Keratinocyte (primary cell): ENCODE measurements around the gene TLR1.

Experiments
- EZH2 ChIP-seq: IDR thresholded peaks from one replicate; pipeline ENCODE4 v1.6.1; 2012; ENCODE audit warnings: inconsistent platforms, mild to moderate bottlenecking, low read length, moderate library complexity
- TF ChIP-seq, protein P1 (sequence below), 3 experiments: IDR thresholded peaks in 1 of 3; conservative IDR thresholded peaks in 1 of 3; optimal IDR thresholded peaks in 1 of 3; 2 replicates in 2 of 3; 3 replicates in 1 of 3; pipeline versions ENCODE3 to v1.5.1; 2011; ENCODE audit warnings: low read length in 3 of 3, mild to moderate bottlenecking in 3 of 3, moderate library complexity in 2 of 3, control low read depth in 1 of 3, inconsistent platforms in 1 of 3; ENCODE audit not compliant: insufficient read depth in 2 of 3; ENCODE audit errors: extremely low read depth in 1 of 3

DNA sequence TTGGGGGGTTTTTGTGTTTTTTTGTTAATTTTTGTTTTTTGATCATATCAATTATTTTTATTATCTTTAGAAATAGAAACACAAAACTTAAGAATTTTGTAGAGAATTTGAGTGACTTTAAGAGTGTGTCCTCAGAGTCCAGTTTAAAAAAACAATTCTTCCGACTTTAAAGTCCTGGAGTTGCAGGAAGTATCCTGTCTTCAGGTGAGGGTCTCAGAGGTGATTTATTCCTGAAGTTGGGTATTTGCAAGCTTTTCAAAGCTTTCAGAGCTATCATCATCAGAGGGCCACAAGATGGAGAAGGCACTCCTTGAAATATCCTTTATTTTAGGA, 44.8 kb downstream of the TLR1 start:
- TF ChIP-seq, protein P1, sequence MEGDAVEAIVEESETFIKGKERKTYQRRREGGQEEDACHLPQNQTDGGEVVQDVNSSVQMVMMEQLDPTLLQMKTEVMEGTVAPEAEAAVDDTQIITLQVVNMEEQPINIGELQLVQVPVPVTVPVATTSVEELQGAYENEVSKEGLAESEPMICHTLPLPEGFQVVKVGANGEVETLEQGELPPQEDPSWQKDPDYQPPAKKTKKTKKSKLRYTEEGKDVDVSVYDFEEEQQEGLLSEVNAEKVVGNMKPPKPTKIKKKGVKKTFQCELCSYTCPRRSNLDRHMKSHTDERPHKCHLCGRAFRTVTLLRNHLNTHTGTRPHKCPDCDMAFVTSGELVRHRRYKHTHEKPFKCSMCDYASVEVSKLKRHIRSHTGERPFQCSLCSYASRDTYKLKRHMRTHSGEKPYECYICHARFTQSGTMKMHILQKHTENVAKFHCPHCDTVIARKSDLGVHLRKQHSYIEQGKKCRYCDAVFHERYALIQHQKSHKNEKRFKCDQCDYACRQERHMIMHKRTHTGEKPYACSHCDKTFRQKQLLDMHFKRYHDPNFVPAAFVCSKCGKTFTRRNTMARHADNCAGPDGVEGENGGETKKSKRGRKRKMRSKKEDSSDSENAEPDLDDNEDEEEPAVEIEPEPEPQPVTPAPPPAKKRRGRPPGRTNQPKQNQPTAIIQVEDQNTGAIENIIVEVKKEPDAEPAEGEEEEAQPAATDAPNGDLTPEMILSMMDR (optimal IDR thresholded peaks at IDR 0.05 in 1 of 3, IDR thresholded peaks at IDR 0.05 in 1 of 3, conservative IDR thresholded peaks at IDR 0.05 in 1 of 3; ENCODE audit: extremely low read depth in 1 of 3, insufficient read depth in 2 of 3, low read length in 3 of 3), result no peak
- TF ChIP-seq EZH2, result no peak
